Measurements from ENCODE around the gene MRPS18B. TPM values are rescaled to one million over a fixed set of nuclear protein-coding genes. Genes with fewer than 3 reads are reported as not detected.

Gene MRPS18B
- total and polyA plus RNA-seq, 2 of the 13 experiments (the other 11 are each of a cell fraction or from before 2014, with no cell fraction given) = 125 to 131 TPM

GRCh38 chr6:30654798-30655742 lies 37.4 kb downstream of the MRPS18B start (continued):
- peak; percentile 100 for TF ChIP-seq ZNF710 (CRISPR knock-in tag; IDR thresholded peaks at IDR 0.05; ENCODE audit: borderline replicate concordance)
- TF ChIP-seq TRAFD1 (CRISPR knock-in tag; IDR thresholded peaks at IDR 0.05; ENCODE audit: borderline replicate concordance) = no peak; the same call in 1 of the 2 replicates
- peak; percentile 92 for TF ChIP-seq FOXJ3 (CRISPR knock-in tag; IDR thresholded peaks at IDR 0.05; ENCODE audit: borderline replicate concordance)
- no peak; the same call in 1 of the 2 replicates for TF ChIP-seq ZNF564 (CRISPR knock-in tag; IDR thresholded peaks at IDR 0.05)
- 0 out of 2 replicates have a peak, but pooled peaks have one; percentile 62 for TF ChIP-seq SMAD3 (CRISPR knock-in tag; IDR thresholded peaks at IDR 0.05)
- no peak for TF ChIP-seq ZNF841 (CRISPR knock-in tag; IDR thresholded peaks at IDR 0.05; ENCODE audit: borderline replicate concordance)
- no peak for TF ChIP-seq NFAT5 (CRISPR knock-in tag; IDR thresholded peaks at IDR 0.05)
- TF ChIP-seq ZNF672 (CRISPR knock-in tag; IDR thresholded peaks at IDR 0.05) = no peak
- peak; percentile 39; the same call in 1 of the 2 replicates for TF ChIP-seq ZNF639 (CRISPR knock-in tag; conservative IDR thresholded peaks at IDR 0.05)
- peak; percentile 49; the same call in 1 of the 2 replicates for TF ChIP-seq ZNF772 (CRISPR knock-in tag; IDR thresholded peaks at IDR 0.05)
- TF ChIP-seq KAT8 (CRISPR knock-in tag; IDR thresholded peaks at IDR 0.05) = peak; percentile 91
- TF ChIP-seq NRL (CRISPR knock-in tag; IDR thresholded peaks at IDR 0.05; ENCODE audit: borderline replicate concordance) = no peak; the same call in 1 of the 2 replicates
- TF ChIP-seq FOXO1 (CRISPR knock-in tag; IDR thresholded peaks at IDR 0.05) = peak; percentile 99
- peak; percentile 100 for TF ChIP-seq SAP130 (CRISPR knock-in tag; IDR thresholded peaks at IDR 0.05; ENCODE audit: low read depth)
- TF ChIP-seq ZNF768 (CRISPR knock-in tag; IDR thresholded peaks at IDR 0.05) = no peak
- TF ChIP-seq ZNF781 (CRISPR knock-in tag; IDR thresholded peaks at IDR 0.05; ENCODE audit: borderline replicate concordance, not compliant biosample characterization) = no peak
- TF ChIP-seq PLSCR1 (CRISPR knock-in tag; IDR thresholded peaks at IDR 0.05; ENCODE audit: borderline replicate concordance) = no peak

Measured in HepG2 (cell line).